CD14-positive monocyte (primary cell): Measurements from ENCODE around the gene KIFC3. TPM values are rescaled to one million over a fixed set of nuclear protein-coding genes. Genes with fewer than 3 reads are reported as not detected.

ENCODE experiments used
- DNase-seq, 3 donors: peaks; one replicate each; pipeline ENCODE4 v3.0.0-alpha.2; 2011 to 2022
- H2AFZ ChIP-seq: 2 replicates; pipeline ENCODE4 v1.6.0; 2012; ENCODE audit warnings: mild to moderate bottlenecking, low read depth, low read length, inconsistent platforms; ENCODE audit not compliant: insufficient read depth, poor library complexity, severe bottlenecking
- H3K27ac ChIP-seq, 2 donors: 1 replicate in 1 of 2; 2 replicates in 1 of 2; pipeline ENCODE4 v1.5.1; 2012 to 2013; ENCODE audit warnings: low read length in 2 of 2, control low read depth in 1 of 2, inconsistent platforms in 1 of 2, low read depth in 1 of 2, mild to moderate bottlenecking in 1 of 2
- H3K27me3 ChIP-seq, 2 donors: one replicate each; pipeline versions ENCODE4 v1.6.0 to v1.6.1; 2011 to 2013; ENCODE audit warnings: low read length in 2 of 2; ENCODE audit not compliant: control insufficient read depth in 2 of 2, insufficient read depth in 2 of 2
- H3K36me3 ChIP-seq, 2 donors: replicated peaks in 1 of 2; 1 replicate in 1 of 2; 2 replicates in 1 of 2; pipeline versions ENCODE4 v1.5.1 to v1.6.1; 2012 to 2013; ENCODE audit warnings: low read length in 2 of 2, control low read depth in 1 of 2, inconsistent platforms in 1 of 2, mild to moderate bottlenecking in 1 of 2; ENCODE audit not compliant: insufficient read depth in 2 of 2, control insufficient read depth in 1 of 2
- H3K4me1 ChIP-seq, 2 donors: 1 replicate in 1 of 2; 2 replicates in 1 of 2; pipeline versions ENCODE4 v1.5.1 to v1.6.1; 2012 to 2013; ENCODE audit warnings: low read length in 2 of 2, control low read depth in 1 of 2, inconsistent platforms in 1 of 2, mild to moderate bottlenecking in 1 of 2, moderate library complexity in 1 of 2; ENCODE audit not compliant: insufficient read depth in 2 of 2, control insufficient read depth in 1 of 2
- H3K4me2 ChIP-seq: replicated peaks from 2 replicates; pipeline ENCODE3; 2012; ENCODE audit warnings: low read length, moderate library complexity, mild to moderate bottlenecking; ENCODE audit not compliant: poor library complexity, severe bottlenecking; ENCODE audit errors: extremely low read depth
- H3K4me3 ChIP-seq, 3 experiments: fragments of 200-600 bp in 1 of 3; sonication (generic) in 1 of 3; replicated peaks in 1 of 3; 1 replicate in 2 of 3; 2 replicates in 1 of 3; pipeline ENCODE4 v1.5.1; 2011 to 2013; ENCODE audit warnings: low read length in 3 of 3, mild to moderate bottlenecking in 3 of 3, control low read depth in 2 of 3, low read depth in 2 of 3, inconsistent platforms in 1 of 3, moderate library complexity in 1 of 3
- H3K79me2 ChIP-seq: 2 replicates; pipeline ENCODE4 v1.6.0; 2012; ENCODE audit warnings: mild to moderate bottlenecking, control low read depth, inconsistent platforms, low read length, moderate library complexity; ENCODE audit not compliant: insufficient read depth
- H3K9ac ChIP-seq: 2 replicates; pipeline ENCODE4 v1.6.0; 2017; ENCODE audit warnings: low read length, mild to moderate bottlenecking; ENCODE audit not compliant: insufficient read depth, poor library complexity, severe bottlenecking
- H3K9me3 ChIP-seq, 2 donors: replicated peaks in 1 of 2; 1 replicate in 1 of 2; 2 replicates in 1 of 2; pipeline versions ENCODE4 v1.5.1 to v1.6.1; 2012 to 2013; ENCODE audit warnings: low read length in 2 of 2, control low read depth in 1 of 2; ENCODE audit not compliant: control insufficient read depth in 1 of 2, insufficient read depth in 1 of 2
- H4K20me1 ChIP-seq: 2 replicates; pipeline ENCODE4 v1.6.0; 2012; ENCODE audit warnings: mild to moderate bottlenecking, low read length, control low read depth, moderate library complexity; ENCODE audit not compliant: insufficient read depth
- H3K27ac Mint-ChIP-seq, 7 donors: one replicate each; pipeline ENCODE4 v1.8.0; 2020; ENCODE audit warnings: mild to moderate bottlenecking in 7 of 7, mixed read lengths in 7 of 7, moderate library complexity in 6 of 7, inconsistent platforms in 2 of 7
- H3K27me3 Mint-ChIP-seq, 3 donors: one replicate each; pipeline ENCODE4 v1.8.0; 2021 to 2022; ENCODE audit warnings: low read depth in 3 of 3, mild to moderate bottlenecking in 3 of 3, mixed read lengths in 3 of 3, moderate library complexity in 3 of 3, inconsistent platforms in 1 of 3
- H3K36me3 Mint-ChIP-seq, 2 donors: one replicate each; pipeline ENCODE4 v1.8.0; 2020; ENCODE audit warnings: mixed read lengths in 2 of 2, inconsistent platforms in 1 of 2, mild to moderate bottlenecking in 1 of 2
- H3K4me1 Mint-ChIP-seq: one replicate; pipeline ENCODE4 v1.8.0; 2020; ENCODE audit warnings: mild to moderate bottlenecking, mixed read lengths
- H3K4me3 Mint-ChIP-seq, 2 donors: one replicate each; pipeline ENCODE4 v1.8.0; 2020; ENCODE audit warnings: mild to moderate bottlenecking in 2 of 2, mixed read lengths in 2 of 2, moderate library complexity in 1 of 2
- H3K9me3 Mint-ChIP-seq, 7 donors: one replicate each; pipeline ENCODE4 v1.8.0; 2020 to 2022; ENCODE audit warnings: mixed read lengths in 7 of 7, mild to moderate bottlenecking in 6 of 7, moderate library complexity in 6 of 7, inconsistent platforms in 2 of 7
- WGBS: methylation state at CpG from one replicate; pipeline ENCODE4 v1.1.5; 2013; ENCODE audit warnings: missing lambda C conversion rate; ENCODE audit not compliant: insufficient coverage; 5-methylcytosine and 5-hydroxymethylcytosine counted together
- intact Hi-C, 2 donors: fragments of 100-400 bp; cut with micrococcal nuclease; formaldehyde crosslinking; loops; one replicate each; pipeline versions ENCODE4 v1.15.0 to v1.15.1; 2023
- polyA plus RNA-seq, 3 donors: library from polyadenylated mRNA; depleted of rRNA in 1 of 3; unstranded in 2 of 3; stranded (reverse) in 1 of 3; fragments of 300-500 nt in 2 of 3; fragments of >200 nt in 1 of 3; fragmentation: Illumina TruSeq in 2 of 3; gene quantifications; 1 replicate in 2 of 3; 2 replicates in 1 of 3; pipeline ENCODE4 v1.2.3, GENCODE V29; 2012 to 2021
- TF ChIP-seq, protein P1 (sequence below): fragments of 200-600 bp; IDR thresholded peaks from one replicate; pipeline ENCODE4 v1.8.0; 2022; ENCODE audit warnings: antibody characterized with exemption, mild to moderate bottlenecking

Gene KIFC3
- polyA plus RNA-seq, 3 donors, result 0.24 to 1.7 TPM; not detected in 1

- H4K20me1 ChIP-seq, result no peaks in the 10 kb centered on the region
- no peak overlapping the region for H3K27ac Mint-ChIP-seq
These were observed 80.1 kb downstream of the KIFC3 start for GRCh38 chr16:57722210-57722499.

GRCh38 chr16:57721356-57722209, 80.7 kb downstream of the KIFC3 start:
- no peaks in the 10 kb centered on the region for H3K4me1 ChIP-seq
- Mint-ChIP-seq H3K36me3 (no peaks in the 10 kb centered on the region), H3K4me1 (peaks cover 7% of the 10 kb centered on the region), H3K27me3 (peaks cover 0 to 9% (median 5%) of the 10 kb centered on the region in 3 donors), H3K9me3 (no peaks in the 10 kb centered on the region), H3K27ac (peak overlapping the region in 1 of 7 donors; percentile 15), H3K4me3 (no peak overlapping the region)
- H3K79me2 ChIP-seq, result no peaks in the 10 kb centered on the region
- TF ChIP-seq, protein P1, sequence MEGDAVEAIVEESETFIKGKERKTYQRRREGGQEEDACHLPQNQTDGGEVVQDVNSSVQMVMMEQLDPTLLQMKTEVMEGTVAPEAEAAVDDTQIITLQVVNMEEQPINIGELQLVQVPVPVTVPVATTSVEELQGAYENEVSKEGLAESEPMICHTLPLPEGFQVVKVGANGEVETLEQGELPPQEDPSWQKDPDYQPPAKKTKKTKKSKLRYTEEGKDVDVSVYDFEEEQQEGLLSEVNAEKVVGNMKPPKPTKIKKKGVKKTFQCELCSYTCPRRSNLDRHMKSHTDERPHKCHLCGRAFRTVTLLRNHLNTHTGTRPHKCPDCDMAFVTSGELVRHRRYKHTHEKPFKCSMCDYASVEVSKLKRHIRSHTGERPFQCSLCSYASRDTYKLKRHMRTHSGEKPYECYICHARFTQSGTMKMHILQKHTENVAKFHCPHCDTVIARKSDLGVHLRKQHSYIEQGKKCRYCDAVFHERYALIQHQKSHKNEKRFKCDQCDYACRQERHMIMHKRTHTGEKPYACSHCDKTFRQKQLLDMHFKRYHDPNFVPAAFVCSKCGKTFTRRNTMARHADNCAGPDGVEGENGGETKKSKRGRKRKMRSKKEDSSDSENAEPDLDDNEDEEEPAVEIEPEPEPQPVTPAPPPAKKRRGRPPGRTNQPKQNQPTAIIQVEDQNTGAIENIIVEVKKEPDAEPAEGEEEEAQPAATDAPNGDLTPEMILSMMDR, result no peak
- H3K27me3 ChIP-seq, result no peaks in the 10 kb centered on the region
- no peaks in the 10 kb centered on the region for H4K20me1 ChIP-seq
- WGBS, result 83% methylated on average over 1 of the region's 17 CpGs
- H2AFZ ChIP-seq, result no peak overlapping the region
- no peaks in the 10 kb centered on the region for H3K36me3 ChIP-seq
- DNase-seq, result no peak
- no peak overlapping the region for H3K4me2 ChIP-seq
- H3K27ac ChIP-seq, result no peak overlapping the region
- H3K4me3 ChIP-seq, result no peak overlapping the region
- no peak overlapping the region for H3K9ac ChIP-seq
- intact Hi-C loops, result loop anchor here (2.0 to 5.0 kb wide), 4 partner anchors 59 to 144 kb away; no protein-coding TSS in a partner anchor
- no peaks in the 10 kb centered on the region for H3K9me3 ChIP-seq

More at GRCh38 chr16:57722210-57722499, 80.1 kb downstream of the KIFC3 start:
- peaks cover 7% of the 10 kb centered on the region for H3K4me1 Mint-ChIP-seq
- Histone ChIP-seq H2AFZ (no peak overlapping the region), H3K27me3 (no peaks in the 10 kb centered on the region), H3K4me3 (no peak overlapping the region), H3K36me3 (no peaks in the 10 kb centered on the region), H3K9ac (peak overlapping the region; percentile 15), H3K4me1 (no peaks in the 10 kb centered on the region), H3K27ac (no peak overlapping the region), H3K79me2 (no peaks in the 10 kb centered on the region), H3K9me3 (no peaks in the 10 kb centered on the region), H3K4me2 (no peak overlapping the region)
- intact Hi-C loops, result loop anchor here (5.0 kb wide), 3 partner anchors 60 to 145 kb away; no protein-coding TSS in a partner anchor
- peaks cover 0 to 9% (median 5%) of the 10 kb centered on the region in 3 donors for H3K27me3 Mint-ChIP-seq
- whole genome bisulfite sequencing, result 100% methylated on average over 2 of the region's 2 CpGs
- no peak overlapping the region for H3K4me3 Mint-ChIP-seq
- no peaks in the 10 kb centered on the region for H3K9me3 Mint-ChIP-seq
- no peak for DNase-seq
- no peaks in the 10 kb centered on the region for H3K36me3 Mint-ChIP-seq
- TF ChIP-seq, protein P1, result no peak
